ENCODE measurements around the gene MASP1.

- TF ChIP-seq CREB1 (IDR thresholded peaks at IDR 0.05; ENCODE audit: low read depth) (no peak), TCF12 (IDR thresholded peaks at IDR 0.05; ENCODE audit: low read depth) (no peak), EP300 (IDR thresholded peaks at IDR 0.05; ENCODE audit: borderline replicate concordance) (no peak)
These were observed 18.7 kb upstream of the MASP1 start for GRCh38 chr3:187310226-187310625.
